Measurements from ENCODE around the gene SLC22A23.
A peak's percentile ranks its signal among the peaks of the same experiment; 100 is the strongest.

The SLC22A23 gene

GRCh38 chr6:3322366-3322890 lies 134.4 kb downstream of the SLC22A23 start:
- intact Hi-C loops (cut with DNase I): no loop called here
- peak in 5 of 42 donors; percentile 6 to 28 (median 14) for DNase-seq

- DNase-seq: peak in 4 of 42 donors; percentile 5 to 21 (median 9)
- intact Hi-C loops (cut with DNase I): no loop called here
These were observed 135.0 kb downstream of the SLC22A23 start for GRCh38 chr6:3321875-3322274.

- peak in 5 of 42 donors; percentile 4 to 19 (median 7) for DNase-seq
- intact Hi-C loops (cut with DNase I): no loop called here
These were observed 135.8 kb downstream of the SLC22A23 start for GRCh38 chr6:3321042-3321441.

- intact Hi-C loops (cut with DNase I): no loop called here
- DNase-seq: peak in 5 of 42 donors; percentile 4 to 14 (median 5)
These were observed 136.5 kb downstream of the SLC22A23 start for GRCh38 chr6:3320238-3320811.

GRCh38 chr6:3319610-3320200 lies 137.1 kb downstream of the SLC22A23 start:
- peak in 5 of 42 donors; percentile 2 to 25 (median 10) for DNase-seq

GRCh38 chr6:3318821-3319540 lies 137.9 kb downstream of the SLC22A23 start:
- DNase-seq: peak in 5 of 42 donors; percentile 6 to 18 (median 9)
- intact Hi-C loops (cut with DNase I): no loop called here

More at GRCh38 chr6:3319610-3320200, 137.1 kb downstream of the SLC22A23 start:
- intact Hi-C loops (cut with DNase I): no loop called here

- DNase-seq: peak in 7 of 42 donors; percentile 7 to 36 (median 16)
- intact Hi-C loops (cut with DNase I): no loop called here
These were observed 138.6 kb downstream of the SLC22A23 start for GRCh38 chr6:3318226-3318625.

GRCh38 chr6:3317741-3318211 lies 139.1 kb downstream of the SLC22A23 start:
- DNase-seq: peak in 8 of 42 donors; percentile 5 to 35 (median 16)
- intact Hi-C loops (cut with DNase I): no loop called here

- intact Hi-C loops (cut with DNase I): no loop called here
- peak in 3 of 42 donors; percentile 1 to 8 (median 6) for DNase-seq
These were observed 140.0 kb downstream of the SLC22A23 start for GRCh38 chr6:3316818-3317217.

- DNase-seq: peak in 5 of 42 donors; percentile 2 to 26 (median 6)
- intact Hi-C loops (cut with DNase I): no loop called here
These were observed 140.5 kb downstream of the SLC22A23 start for GRCh38 chr6:3316331-3316730.

- peak in 8 of 42 donors; percentile 5 to 41 (median 17) for DNase-seq
- intact Hi-C loops (cut with DNase I): no loop called here
These were observed 141.0 kb downstream of the SLC22A23 start for GRCh38 chr6:3315841-3316240.

- DNase-seq: peak in 7 of 42 donors; percentile 3 to 21 (median 14)
- intact Hi-C loops (cut with DNase I): no loop called here
These were observed 142.0 kb downstream of the SLC22A23 start for GRCh38 chr6:3314621-3315467.

GRCh38 chr6:3314176-3314575 lies 142.7 kb downstream of the SLC22A23 start:
- intact Hi-C loops (cut with DNase I): no loop called here
- DNase-seq: peak in 7 of 42 donors; percentile 3 to 22 (median 12)

- intact Hi-C loops (cut with DNase I): no loop called here
- peak in 10 of 42 donors; percentile 14 to 53 (median 33) for DNase-seq
These were observed 144.1 kb downstream of the SLC22A23 start for GRCh38 chr6:3312604-3313231.

GRCh38 chr6:3311826-3312225 lies 145.0 kb downstream of the SLC22A23 start:
- intact Hi-C loops (cut with DNase I): no loop called here
- peak in 6 of 42 donors; percentile 2 to 27 (median 12) for DNase-seq

- DNase-seq: peak in 8 of 42 donors; percentile 6 to 36 (median 16)
- intact Hi-C loops (cut with DNase I): no loop called here
These were observed 146.1 kb downstream of the SLC22A23 start for GRCh38 chr6:3310703-3311102.

- intact Hi-C loops (cut with DNase I): no loop called here
- peak in 10 of 42 donors; percentile 5 to 50 (median 26) for DNase-seq
These were observed 146.8 kb downstream of the SLC22A23 start for GRCh38 chr6:3310051-3310448.

GRCh38 chr6:3309391-3310050 lies 147.3 kb downstream of the SLC22A23 start:
- intact Hi-C loops (cut with DNase I): no loop called here
- peak in 9 of 42 donors; percentile 5 to 36 (median 12) for DNase-seq
